MCF 10A (cell line): ENCODE results near the gene HDGFL3. TPM values are rescaled to one million over a fixed set of nuclear protein-coding genes. Genes with fewer than 3 reads are reported as not detected.

Experiments
- BruUV-seq: library from RNA; stranded (reverse); fragments of 400-500 nt; replicated peaks from 2 replicates; lab custom pipeline; 2021; lab: Mats Ljungman, UMichigan
- CTCF ChIA-PET: fragments of 300-600 bp; sonication (Branson Sonifier 250); formaldehyde crosslinking; extraction: SDS; loops from one replicate; lab custom pipeline; 2021; ENCODE audit warnings: antibody characterized with exemption, inconsistent platforms; lab: Yijun Ruan, JAX
- POLR2A ChIA-PET: fragments of 300-600, 350-650 bp; sonication (Branson Sonifier 250); formaldehyde crosslinking; extraction: SDS; loops from one replicate; lab custom pipeline; 2020; ENCODE audit warnings: antibody characterized with exemption, inconsistent platforms; lab: Yijun Ruan, JAX
- DNase-seq: peaks from one replicate; pipeline ENCODE4 v3.0.0-alpha.2; 2018; ENCODE audit not compliant: unreplicated experiment
- H3K27ac Mint-ChIP-seq: one replicate; pipeline ENCODE4 v1.8.0; 2022; ENCODE audit warnings: mild to moderate bottlenecking, low read depth, mixed read lengths; ENCODE audit not compliant: unreplicated experiment
- H3K27me3 Mint-ChIP-seq: one replicate; pipeline ENCODE4 v1.8.0; 2022; ENCODE audit warnings: mixed read lengths; ENCODE audit not compliant: insufficient read depth, unreplicated experiment
- H3K36me3 Mint-ChIP-seq: one replicate; pipeline ENCODE4 v1.8.0; 2022; ENCODE audit warnings: mild to moderate bottlenecking, moderate library complexity, mixed read lengths; ENCODE audit not compliant: insufficient read depth, unreplicated experiment
- H3K4me1 Mint-ChIP-seq: one replicate; pipeline ENCODE4 v1.8.0; 2022; ENCODE audit warnings: mixed read lengths; ENCODE audit not compliant: insufficient read depth, unreplicated experiment
- H3K4me3 Mint-ChIP-seq: one replicate; pipeline ENCODE4 v1.8.0; 2022; ENCODE audit warnings: mild to moderate bottlenecking, moderate library complexity, mixed read lengths; ENCODE audit not compliant: unreplicated experiment
- H3K9me3 Mint-ChIP-seq: one replicate; pipeline ENCODE4 v1.8.0; 2022; ENCODE audit warnings: mixed read lengths; ENCODE audit not compliant: unreplicated experiment
- intact Hi-C: fragments of 100-400 bp; cut with micrococcal nuclease; formaldehyde crosslinking; loops from 2 replicates; pipeline ENCODE4 v1.14.1; 2022
- total RNA-seq: library from RNA; stranded (reverse); gene quantifications from 2 replicates; pipeline ENCODE4 v1.2.3, GENCODE V29; 2022
- TF ChIP-seq, protein P1 (sequence below): fragments of 200-600 bp; IDR thresholded peaks from one replicate; pipeline ENCODE4 v1.8.0; 2022; ENCODE audit warnings: antibody characterized with exemption, mild to moderate bottlenecking; ENCODE audit not compliant: unreplicated experiment

HDGFL3 gene
- total RNA-seq, 1 experiment from 2014 or later = 80.4 TPM

GRCh38 chr15:83082730-83083386 lies 124.8 kb downstream of the HDGFL3 start:
- Mint-ChIP-seq H3K4me1 (no peaks in the 10 kb centered on the region), H3K36me3 (no peaks in the 10 kb centered on the region), H3K27ac (no peak overlapping the region), H3K27me3 (peaks cover 50% of the 10 kb centered on the region), H3K4me3 (no peak overlapping the region), H3K9me3 (no peaks in the 10 kb centered on the region)
- DNase-seq = no peak
- TF ChIP-seq, protein P1, sequence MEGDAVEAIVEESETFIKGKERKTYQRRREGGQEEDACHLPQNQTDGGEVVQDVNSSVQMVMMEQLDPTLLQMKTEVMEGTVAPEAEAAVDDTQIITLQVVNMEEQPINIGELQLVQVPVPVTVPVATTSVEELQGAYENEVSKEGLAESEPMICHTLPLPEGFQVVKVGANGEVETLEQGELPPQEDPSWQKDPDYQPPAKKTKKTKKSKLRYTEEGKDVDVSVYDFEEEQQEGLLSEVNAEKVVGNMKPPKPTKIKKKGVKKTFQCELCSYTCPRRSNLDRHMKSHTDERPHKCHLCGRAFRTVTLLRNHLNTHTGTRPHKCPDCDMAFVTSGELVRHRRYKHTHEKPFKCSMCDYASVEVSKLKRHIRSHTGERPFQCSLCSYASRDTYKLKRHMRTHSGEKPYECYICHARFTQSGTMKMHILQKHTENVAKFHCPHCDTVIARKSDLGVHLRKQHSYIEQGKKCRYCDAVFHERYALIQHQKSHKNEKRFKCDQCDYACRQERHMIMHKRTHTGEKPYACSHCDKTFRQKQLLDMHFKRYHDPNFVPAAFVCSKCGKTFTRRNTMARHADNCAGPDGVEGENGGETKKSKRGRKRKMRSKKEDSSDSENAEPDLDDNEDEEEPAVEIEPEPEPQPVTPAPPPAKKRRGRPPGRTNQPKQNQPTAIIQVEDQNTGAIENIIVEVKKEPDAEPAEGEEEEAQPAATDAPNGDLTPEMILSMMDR = no peak
- BruUV-seq = no TSS peak
- POLR2A ChIA-PET = interaction anchor here (0.5 kb wide), 1 partner anchor 138 kb away, joined by 3 read pairs; no protein-coding TSS in a partner anchor
- CTCF ChIA-PET = interaction anchor here (0.7 kb wide), 1 partner anchor 12 kb away, joined by 3 read pairs; no protein-coding TSS in a partner anchor
- intact Hi-C loops = no loop called here

DNA sequence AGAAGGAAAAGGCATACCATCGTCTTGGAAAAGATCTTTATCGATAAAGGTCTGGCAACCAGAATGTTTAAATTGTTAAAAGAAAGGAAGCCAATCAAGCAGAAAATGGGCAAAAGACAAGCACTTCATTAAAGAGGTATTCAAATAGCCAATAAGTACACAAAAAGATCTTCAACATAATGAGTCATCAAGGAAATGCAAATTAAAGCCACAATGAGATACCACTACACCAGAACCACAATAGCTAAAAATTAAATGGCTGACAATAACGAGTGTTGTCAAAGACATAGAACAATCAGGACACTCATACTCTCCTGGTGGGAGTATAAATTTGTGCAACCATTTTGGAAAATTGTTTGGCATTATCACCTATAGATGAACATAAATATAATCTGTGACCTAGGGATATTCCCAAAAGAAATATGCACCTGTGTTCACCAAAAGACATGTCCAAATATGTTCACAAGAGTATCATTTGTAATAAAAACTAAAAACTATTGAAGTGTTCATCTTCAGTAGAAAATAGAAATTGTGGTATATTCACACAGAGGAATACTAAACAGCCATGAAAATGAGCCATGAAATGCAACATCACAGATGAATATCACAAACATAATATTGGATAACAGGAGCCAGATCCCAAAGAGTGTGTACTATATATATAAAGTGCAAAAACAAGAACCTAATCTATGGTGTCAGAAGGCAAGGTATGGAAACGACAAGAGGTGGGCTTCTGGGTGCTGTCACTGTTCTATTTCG lies 126.2 kb downstream of the HDGFL3 start:
- CTCF ChIA-PET = no interaction called here

GRCh38 chr15:83078712-83079111 lies 128.9 kb downstream of the HDGFL3 start:
- peaks cover 57% of the 10 kb centered on the region for H3K27me3 Mint-ChIP-seq
- H3K4me3 Mint-ChIP-seq = no peak overlapping the region
- intact Hi-C loops = no loop called here
- TF ChIP-seq, protein P1 = no peak
- no peak overlapping the region for H3K27ac Mint-ChIP-seq
- H3K4me1 Mint-ChIP-seq = no peaks in the 10 kb centered on the region
- DNase-seq = no peak
- BruUV-seq = no TSS peak
- POLR2A ChIA-PET = interaction anchor here (1.7 kb wide), 1 partner anchor 15 kb away, joined by 4 read pairs; no protein-coding TSS in a partner anchor
- no peaks in the 10 kb centered on the region for H3K36me3 Mint-ChIP-seq
- H3K9me3 Mint-ChIP-seq = peaks cover 8% of the 10 kb centered on the region
- CTCF ChIA-PET = no interaction called here

More for the DNA sequence above, 126.2 kb downstream of the HDGFL3 start:
- no peak overlapping the region for H3K27ac Mint-ChIP-seq
- no TSS peak for BruUV-seq
- TF ChIP-seq, protein P1 = no peak
- POLR2A ChIA-PET = interaction anchor here (1.5 kb wide), 1 partner anchor 14 kb away, joined by 4 read pairs; no protein-coding TSS in a partner anchor
- intact Hi-C loops = no loop called here
- no peaks in the 10 kb centered on the region for H3K9me3 Mint-ChIP-seq
- H3K27me3 Mint-ChIP-seq = peaks cover 57% of the 10 kb centered on the region
- H3K4me3 Mint-ChIP-seq = no peak overlapping the region
- no peaks in the 10 kb centered on the region for H3K4me1 Mint-ChIP-seq
- no peak for DNase-seq
- H3K36me3 Mint-ChIP-seq = no peaks in the 10 kb centered on the region

Other genes with a start within 250 kb of the HDGFL3 start
- 21.0 and 25.6 TPM in 2 replicates for gene RAMAC, start 221.6 kb downstream of the HDGFL3 start, total RNA-seq
- 38.1 and 39.3 TPM in 2 replicates for gene C15orf40, start 196.2 kb downstream of the HDGFL3 start, total RNA-seq
- 42.7 and 57.0 TPM in 2 replicates for gene BTBD1, start 140.6 kb downstream of the HDGFL3 start, total RNA-seq
- 0.39 TPM in 1 of 2 replicates, not detected in the other for gene TM6SF1, start 100.2 kb downstream of the HDGFL3 start, total RNA-seq
- 68.3 and 93.5 TPM in 2 replicates for gene BNC1, start 76.8 kb upstream of the HDGFL3 start, total RNA-seq
- gene SH3GL3, start 239.5 kb upstream of the HDGFL3 start, total RNA-seq = 0.19 TPM in 1 of 2 replicates, not detected in the other